Neural crest cell (in vitro differentiated cells): ENCODE results near the gene ZNF385B. TPM values are rescaled to one million over a fixed set of nuclear protein-coding genes. Genes with fewer than 3 reads are reported as not detected.

Experiments used
- DNase-seq: peaks from one replicate; pipeline ENCODE4 v3.0.0; 2021; ENCODE audit warnings: low read depth, mixed read lengths, low spot score
- H3K27ac Mint-ChIP-seq: one replicate; pipeline ENCODE4 v1.8.0; 2021; ENCODE audit warnings: mild to moderate bottlenecking, mixed read lengths; ENCODE audit not compliant: unreplicated experiment
- H3K27me3 Mint-ChIP-seq: 2 replicates; pipeline ENCODE4 v1.8.0; 2021; ENCODE audit warnings: low read depth, mild to moderate bottlenecking, mixed read lengths
- H3K36me3 Mint-ChIP-seq: 2 replicates; pipeline ENCODE4 v1.8.0; 2021; ENCODE audit warnings: low read depth, mild to moderate bottlenecking, mixed read lengths
- H3K4me1 Mint-ChIP-seq: 2 replicates; pipeline ENCODE4 v1.8.0; 2021; ENCODE audit warnings: mixed read lengths
- H3K4me3 Mint-ChIP-seq: one replicate; pipeline ENCODE4 v1.8.0; 2021; ENCODE audit warnings: mild to moderate bottlenecking, mixed read lengths
- H3K9me3 Mint-ChIP-seq: 2 replicates; pipeline ENCODE4 v1.8.0; 2021; ENCODE audit warnings: mixed read lengths
- total RNA-seq: library from RNA; stranded (reverse); gene quantifications from 2 replicates; pipeline ENCODE4 v1.2.1, GENCODE V29; 2021
- TF ChIP-seq, protein P1 (sequence below): fragments of 200-600 bp; sonication (generic); conservative IDR thresholded peaks from 2 replicates; pipeline ENCODE4 v1.5.0; 2021; ENCODE audit warnings: antibody characterized with exemption, mild to moderate bottlenecking

The ZNF385B gene
- total RNA-seq, 1 donor from 2014 or later: 2.1 TPM

DNA sequence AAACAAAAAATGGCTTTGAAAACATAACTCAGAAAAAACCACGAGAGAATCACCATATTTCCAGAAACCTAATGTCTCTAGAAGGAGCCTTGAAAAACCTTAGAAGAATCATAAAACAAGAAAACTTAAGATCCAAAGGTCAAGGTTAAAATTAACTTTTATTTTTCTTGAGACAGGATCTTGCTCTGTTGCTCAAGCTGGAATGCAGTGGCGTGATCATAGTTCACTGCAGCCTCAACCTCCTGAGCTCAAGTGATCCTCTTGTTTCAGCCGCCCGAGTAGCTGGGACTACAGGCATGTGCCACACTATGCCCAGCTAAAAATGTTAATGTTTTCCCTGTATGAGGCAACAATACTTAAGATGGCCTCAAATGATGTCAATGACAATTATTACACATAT lies 342.6 kb downstream of the ZNF385B start:
- no peaks in the 10 kb centered on the region for H3K27me3 Mint-ChIP-seq
- no peak overlapping the region for H3K27ac Mint-ChIP-seq
- DNase-seq: no peak
- H3K9me3 Mint-ChIP-seq: peaks cover 4% of the 10 kb centered on the region
- no peaks in the 10 kb centered on the region for H3K36me3 Mint-ChIP-seq
- TF ChIP-seq, protein P1, sequence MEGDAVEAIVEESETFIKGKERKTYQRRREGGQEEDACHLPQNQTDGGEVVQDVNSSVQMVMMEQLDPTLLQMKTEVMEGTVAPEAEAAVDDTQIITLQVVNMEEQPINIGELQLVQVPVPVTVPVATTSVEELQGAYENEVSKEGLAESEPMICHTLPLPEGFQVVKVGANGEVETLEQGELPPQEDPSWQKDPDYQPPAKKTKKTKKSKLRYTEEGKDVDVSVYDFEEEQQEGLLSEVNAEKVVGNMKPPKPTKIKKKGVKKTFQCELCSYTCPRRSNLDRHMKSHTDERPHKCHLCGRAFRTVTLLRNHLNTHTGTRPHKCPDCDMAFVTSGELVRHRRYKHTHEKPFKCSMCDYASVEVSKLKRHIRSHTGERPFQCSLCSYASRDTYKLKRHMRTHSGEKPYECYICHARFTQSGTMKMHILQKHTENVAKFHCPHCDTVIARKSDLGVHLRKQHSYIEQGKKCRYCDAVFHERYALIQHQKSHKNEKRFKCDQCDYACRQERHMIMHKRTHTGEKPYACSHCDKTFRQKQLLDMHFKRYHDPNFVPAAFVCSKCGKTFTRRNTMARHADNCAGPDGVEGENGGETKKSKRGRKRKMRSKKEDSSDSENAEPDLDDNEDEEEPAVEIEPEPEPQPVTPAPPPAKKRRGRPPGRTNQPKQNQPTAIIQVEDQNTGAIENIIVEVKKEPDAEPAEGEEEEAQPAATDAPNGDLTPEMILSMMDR: no peak
- no peak overlapping the region for H3K4me3 Mint-ChIP-seq
- peaks cover 3% of the 10 kb centered on the region for H3K4me1 Mint-ChIP-seq

DNA sequence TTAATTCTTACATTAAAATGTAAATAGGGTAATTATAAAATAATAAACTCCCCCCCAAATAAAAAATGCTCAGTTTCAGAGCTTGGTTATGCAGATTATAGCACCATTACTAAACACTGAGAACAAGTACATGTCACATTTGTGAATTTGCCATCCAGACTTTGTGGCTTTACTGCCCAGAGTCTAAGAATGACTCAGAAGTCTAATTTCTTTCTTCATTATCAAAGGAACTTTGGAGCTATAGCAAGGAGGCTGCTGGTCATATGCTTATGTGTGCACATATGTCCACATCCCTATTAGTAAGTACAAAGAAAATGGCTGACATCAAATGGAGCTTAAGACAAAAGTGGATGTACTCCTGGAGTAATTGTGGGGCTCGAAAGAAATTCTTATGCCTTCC lies 348.2 kb downstream of the ZNF385B start:
- Mint-ChIP-seq H3K36me3 (no peaks in the 10 kb centered on the region), H3K9me3 (peaks cover 4% of the 10 kb centered on the region), H3K4me1 (no peaks in the 10 kb centered on the region), H3K27me3 (no peaks in the 10 kb centered on the region), H3K4me3 (no peak overlapping the region), H3K27ac (no peak overlapping the region)
- no peak for DNase-seq
- TF ChIP-seq, protein P1: no peak

DNA sequence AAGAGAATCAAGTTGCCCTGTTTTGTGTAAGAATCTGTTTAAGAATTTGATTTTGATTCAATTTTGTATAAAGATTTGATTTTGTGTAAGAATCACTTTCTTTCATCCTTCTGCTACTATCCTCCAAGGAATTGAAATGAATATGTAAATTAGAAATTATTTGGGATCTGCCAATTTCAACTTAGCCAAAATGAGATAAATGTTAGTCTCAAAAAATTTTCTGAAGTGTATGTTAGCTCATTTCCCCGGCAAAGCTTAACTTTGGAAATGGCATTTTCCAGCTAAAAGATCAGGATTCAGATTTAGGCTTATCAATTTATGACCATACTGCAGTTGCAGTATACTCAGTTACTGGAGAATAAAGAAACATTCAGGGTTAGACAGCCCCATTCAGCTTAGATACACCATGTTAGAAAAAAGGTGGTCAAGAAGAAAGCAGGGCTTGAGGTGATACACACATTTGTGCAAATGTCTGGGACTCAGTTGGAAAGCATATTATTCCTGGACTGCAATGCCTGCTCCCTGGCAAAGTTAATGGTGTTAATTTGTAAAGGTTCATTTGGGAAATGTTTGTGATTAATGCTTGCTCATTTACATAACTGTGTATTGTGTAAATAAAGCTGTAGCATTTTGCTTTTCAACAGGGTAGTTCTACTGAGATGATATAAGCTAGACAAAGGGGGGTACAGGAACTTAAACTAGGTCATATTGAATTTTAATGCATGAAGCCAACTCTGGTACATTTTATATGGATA lies 349.0 kb downstream of the ZNF385B start:
- no peak for DNase-seq
- Mint-ChIP-seq H3K4me1 (no peaks in the 10 kb centered on the region), H3K27me3 (no peaks in the 10 kb centered on the region), H3K36me3 (no peaks in the 10 kb centered on the region), H3K4me3 (no peak overlapping the region), H3K27ac (no peak overlapping the region), H3K9me3 (peaks cover 4% of the 10 kb centered on the region)
- TF ChIP-seq, protein P1: no peak

DNA sequence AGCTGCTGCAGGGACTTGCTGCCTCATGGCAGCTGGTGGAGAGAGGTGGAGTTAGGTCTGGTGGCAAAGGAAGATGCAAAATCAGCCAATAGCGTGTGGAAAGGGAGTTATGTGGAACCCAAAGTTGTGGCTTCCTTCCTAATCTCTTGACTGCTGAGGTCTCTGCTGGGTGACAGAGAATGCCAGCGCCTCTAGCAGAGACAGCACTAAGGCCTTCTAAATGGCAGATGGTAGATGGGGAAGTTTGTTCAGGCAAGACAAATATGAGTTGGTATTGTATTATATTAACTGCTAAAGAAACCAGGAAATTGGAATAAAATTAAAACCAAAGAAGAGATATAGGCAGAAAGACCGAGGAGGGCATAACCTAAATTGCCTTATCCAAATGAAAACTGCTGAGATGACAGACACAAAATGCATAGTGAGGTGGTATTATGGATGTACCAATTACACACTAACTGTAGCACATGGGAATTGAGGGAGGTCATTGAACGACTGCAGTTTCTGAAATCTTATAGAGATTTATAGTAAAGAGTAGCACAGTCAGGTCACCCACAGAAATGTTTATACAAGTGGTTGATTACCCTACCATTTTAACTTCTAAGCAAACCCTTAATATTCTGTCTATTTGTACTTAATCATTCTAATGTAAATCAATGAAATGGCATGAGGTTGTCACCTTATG lies 350.2 kb downstream of the ZNF385B start:
- TF ChIP-seq, protein P1: no peak
- DNase-seq: no peak
- no peaks in the 10 kb centered on the region for H3K27me3 Mint-ChIP-seq
- H3K36me3 Mint-ChIP-seq: no peaks in the 10 kb centered on the region
- H3K4me3 Mint-ChIP-seq: no peak overlapping the region
- H3K27ac Mint-ChIP-seq: no peak overlapping the region
- H3K4me1 Mint-ChIP-seq: no peaks in the 10 kb centered on the region
- H3K9me3 Mint-ChIP-seq: peaks cover 4% of the 10 kb centered on the region

DNA sequence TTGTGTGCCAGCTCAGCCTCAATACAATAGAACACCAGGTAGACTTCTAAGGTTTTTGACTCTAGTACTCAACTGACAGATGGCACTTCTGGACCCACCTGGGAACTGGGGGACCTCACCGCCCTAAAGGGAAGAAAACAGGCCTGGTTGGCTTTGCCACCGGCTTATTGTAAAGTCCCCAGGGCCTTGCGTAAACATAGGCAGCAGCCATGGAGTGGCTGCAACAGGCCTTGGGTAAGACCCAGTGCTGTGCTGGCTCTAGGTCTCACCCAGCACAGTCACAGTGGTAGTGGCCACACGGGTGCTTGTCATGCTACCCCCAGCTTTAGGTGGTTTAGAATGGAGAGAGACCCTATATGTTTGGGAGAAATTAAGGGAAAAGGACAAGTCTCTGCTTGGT lies 366.1 kb downstream of the ZNF385B start:
- Mint-ChIP-seq H3K27me3 (no peaks in the 10 kb centered on the region), H3K27ac (no peak overlapping the region), H3K4me3 (no peak overlapping the region), H3K9me3 (peaks cover 5% of the 10 kb centered on the region), H3K36me3 (peaks cover 2% of the 10 kb centered on the region), H3K4me1 (no peaks in the 10 kb centered on the region)
- TF ChIP-seq, protein P1: no peak
- DNase-seq: no peak
